SK-N-SH treated with all-trans-retinoic acid at 6 μM for 48 hours (cell line): ENCODE results near the gene PRSS8.

Source experiments
- ARNTL ChIP-seq: fragments of 450-650 bp; formaldehyde crosslinking; IDR thresholded peaks from 2 replicates; pipeline ENCODE4 v1.5.0; 2020; ENCODE audit warnings: low read depth, mild to moderate bottlenecking, moderate library complexity, borderline replicate concordance
- BACH2 ChIP-seq: fragments of 250-450 bp; sonication (Bioruptor Pico); IDR thresholded peaks from 2 replicates; pipeline ENCODE4 v1.9.0; 2021; ENCODE audit warnings: mild to moderate bottlenecking, borderline replicate concordance
- ESRRG ChIP-seq: fragments of 250-450 bp; sonication (Bioruptor Pico); IDR thresholded peaks from 2 replicates; pipeline ENCODE4 v1.6.1; 2021; ENCODE audit warnings: mild to moderate bottlenecking
- GLIS3 ChIP-seq: fragments of 250-450 bp; sonication (Bioruptor Pico); IDR thresholded peaks from 2 replicates; pipeline ENCODE4 v1.5.0; 2020; ENCODE audit warnings: mild to moderate bottlenecking, moderate library complexity
- PPARA ChIP-seq: fragments of 250-450 bp; sonication (Bioruptor Pico); IDR thresholded peaks from 2 replicates; pipeline ENCODE4 v1.5.0; 2020; ENCODE audit warnings: mild to moderate bottlenecking, borderline replicate concordance
- RARB ChIP-seq: fragments of 250-450 bp; sonication (Bioruptor Pico); IDR thresholded peaks from 2 replicates; pipeline ENCODE4 v1.8.0; 2021; ENCODE audit warnings: mild to moderate bottlenecking, moderate library complexity
- SNAI2 ChIP-seq: fragments of 250-450 bp; sonication (Bioruptor Pico); IDR thresholded peaks from 2 replicates; pipeline ENCODE4 v1.5.0; 2020; ENCODE audit warnings: mild to moderate bottlenecking, moderate library complexity
- ZC3H10 ChIP-seq: fragments of 250-450 bp; sonication (Bioruptor Pico); IDR thresholded peaks from 2 replicates; pipeline ENCODE4 v1.5.1; 2021; ENCODE audit warnings: mild to moderate bottlenecking, moderate library complexity
- ZFP3 ChIP-seq: fragments of 250-450 bp; sonication (Bioruptor Pico); IDR thresholded peaks from 2 replicates; pipeline ENCODE4 v1.5.0; 2020; ENCODE audit warnings: mild to moderate bottlenecking, moderate library complexity
- ZFP30 ChIP-seq: fragments of 450-650 bp; formaldehyde crosslinking; IDR thresholded peaks from 2 replicates; pipeline ENCODE4 v1.5.0; 2022; ENCODE audit warnings: mild to moderate bottlenecking, moderate library complexity
- ZNF565 ChIP-seq: fragments of 450-650 bp; formaldehyde crosslinking; conservative IDR thresholded peaks from 2 replicates; pipeline ENCODE4 v1.5.0; 2020; ENCODE audit warnings: low read depth, mild to moderate bottlenecking, moderate library complexity
- TF ChIP-seq, protein P1 (sequence below): fragments of 250-450 bp; sonication (Bioruptor Pico); IDR thresholded peaks from 2 replicates; pipeline ENCODE4 v1.8.0; 2020; ENCODE audit warnings: mild to moderate bottlenecking, moderate library complexity, borderline replicate concordance
- TF ChIP-seq, protein P2 (sequence below): fragments of 250-450 bp; sonication (Bioruptor Pico); IDR thresholded peaks from 2 replicates; pipeline ENCODE4 v1.5.0; 2020; ENCODE audit warnings: mild to moderate bottlenecking, moderate library complexity
- TF ChIP-seq, protein P3 (sequence below): fragments of 250-450 bp; sonication (Bioruptor Pico); IDR thresholded peaks from 2 replicates; pipeline ENCODE4 v1.8.0; 2021; ENCODE audit warnings: low read depth, mild to moderate bottlenecking, moderate library complexity, borderline replicate concordance

DNA sequence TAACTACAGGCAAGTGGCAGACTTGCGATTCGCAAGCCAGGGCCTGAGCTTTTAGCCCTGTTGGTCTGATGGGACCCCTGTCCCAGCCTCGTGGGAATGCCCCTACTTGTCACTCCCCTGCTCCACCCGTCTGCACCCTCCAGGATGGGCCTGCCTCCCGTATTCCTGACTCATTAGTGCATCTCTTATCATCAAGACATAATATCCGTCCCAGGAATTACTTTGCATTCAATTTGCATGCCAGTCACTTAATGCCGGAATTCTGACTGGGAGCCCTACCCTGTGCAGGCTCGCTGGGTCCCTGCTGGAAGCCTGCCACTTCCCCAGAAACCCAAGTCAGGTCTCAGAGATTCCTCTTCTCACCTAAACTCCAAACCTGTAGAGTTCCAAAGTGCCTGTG is 50.1 kb downstream of the PRSS8 start:
- TF ChIP-seq ZFP3 (no peak), ARNTL (CRISPR knock-in tag) (no peak), RARB (CRISPR knock-in tag) (no peak), SNAI2 (CRISPR knock-in tag) (no peak), ESRRG (CRISPR knock-in tag) (no peak), BACH2 (CRISPR knock-in tag) (no peak), ZNF565 (no peak), ZFP30 (CRISPR knock-in tag) (no peak), GLIS3 (CRISPR knock-in tag) (no peak), PPARA (no peak), ZC3H10 (no peak)
- TF ChIP-seq, protein P1, sequence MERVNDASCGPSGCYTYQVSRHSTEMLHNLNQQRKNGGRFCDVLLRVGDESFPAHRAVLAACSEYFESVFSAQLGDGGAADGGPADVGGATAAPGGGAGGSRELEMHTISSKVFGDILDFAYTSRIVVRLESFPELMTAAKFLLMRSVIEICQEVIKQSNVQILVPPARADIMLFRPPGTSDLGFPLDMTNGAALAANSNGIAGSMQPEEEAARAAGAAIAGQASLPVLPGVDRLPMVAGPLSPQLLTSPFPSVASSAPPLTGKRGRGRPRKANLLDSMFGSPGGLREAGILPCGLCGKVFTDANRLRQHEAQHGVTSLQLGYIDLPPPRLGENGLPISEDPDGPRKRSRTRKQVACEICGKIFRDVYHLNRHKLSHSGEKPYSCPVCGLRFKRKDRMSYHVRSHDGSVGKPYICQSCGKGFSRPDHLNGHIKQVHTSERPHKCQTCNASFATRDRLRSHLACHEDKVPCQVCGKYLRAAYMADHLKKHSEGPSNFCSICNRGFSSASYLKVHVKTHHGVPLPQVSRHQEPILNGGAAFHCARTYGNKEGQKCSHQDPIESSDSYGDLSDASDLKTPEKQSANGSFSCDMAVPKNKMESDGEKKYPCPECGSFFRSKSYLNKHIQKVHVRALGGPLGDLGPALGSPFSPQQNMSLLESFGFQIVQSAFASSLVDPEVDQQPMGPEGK, result no peak
- TF ChIP-seq, protein P2, sequence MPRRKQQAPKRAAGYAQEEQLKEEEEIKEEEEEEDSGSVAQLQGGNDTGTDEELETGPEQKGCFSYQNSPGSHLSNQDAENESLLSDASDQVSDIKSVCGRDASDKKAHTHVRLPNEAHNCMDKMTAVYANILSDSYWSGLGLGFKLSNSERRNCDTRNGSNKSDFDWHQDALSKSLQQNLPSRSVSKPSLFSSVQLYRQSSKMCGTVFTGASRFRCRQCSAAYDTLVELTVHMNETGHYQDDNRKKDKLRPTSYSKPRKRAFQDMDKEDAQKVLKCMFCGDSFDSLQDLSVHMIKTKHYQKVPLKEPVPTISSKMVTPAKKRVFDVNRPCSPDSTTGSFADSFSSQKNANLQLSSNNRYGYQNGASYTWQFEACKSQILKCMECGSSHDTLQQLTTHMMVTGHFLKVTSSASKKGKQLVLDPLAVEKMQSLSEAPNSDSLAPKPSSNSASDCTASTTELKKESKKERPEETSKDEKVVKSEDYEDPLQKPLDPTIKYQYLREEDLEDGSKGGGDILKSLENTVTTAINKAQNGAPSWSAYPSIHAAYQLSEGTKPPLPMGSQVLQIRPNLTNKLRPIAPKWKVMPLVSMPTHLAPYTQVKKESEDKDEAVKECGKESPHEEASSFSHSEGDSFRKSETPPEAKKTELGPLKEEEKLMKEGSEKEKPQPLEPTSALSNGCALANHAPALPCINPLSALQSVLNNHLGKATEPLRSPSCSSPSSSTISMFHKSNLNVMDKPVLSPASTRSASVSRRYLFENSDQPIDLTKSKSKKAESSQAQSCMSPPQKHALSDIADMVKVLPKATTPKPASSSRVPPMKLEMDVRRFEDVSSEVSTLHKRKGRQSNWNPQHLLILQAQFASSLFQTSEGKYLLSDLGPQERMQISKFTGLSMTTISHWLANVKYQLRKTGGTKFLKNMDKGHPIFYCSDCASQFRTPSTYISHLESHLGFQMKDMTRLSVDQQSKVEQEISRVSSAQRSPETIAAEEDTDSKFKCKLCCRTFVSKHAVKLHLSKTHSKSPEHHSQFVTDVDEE (CRISPR knock-in tag), result no peak
- TF ChIP-seq, protein P3, sequence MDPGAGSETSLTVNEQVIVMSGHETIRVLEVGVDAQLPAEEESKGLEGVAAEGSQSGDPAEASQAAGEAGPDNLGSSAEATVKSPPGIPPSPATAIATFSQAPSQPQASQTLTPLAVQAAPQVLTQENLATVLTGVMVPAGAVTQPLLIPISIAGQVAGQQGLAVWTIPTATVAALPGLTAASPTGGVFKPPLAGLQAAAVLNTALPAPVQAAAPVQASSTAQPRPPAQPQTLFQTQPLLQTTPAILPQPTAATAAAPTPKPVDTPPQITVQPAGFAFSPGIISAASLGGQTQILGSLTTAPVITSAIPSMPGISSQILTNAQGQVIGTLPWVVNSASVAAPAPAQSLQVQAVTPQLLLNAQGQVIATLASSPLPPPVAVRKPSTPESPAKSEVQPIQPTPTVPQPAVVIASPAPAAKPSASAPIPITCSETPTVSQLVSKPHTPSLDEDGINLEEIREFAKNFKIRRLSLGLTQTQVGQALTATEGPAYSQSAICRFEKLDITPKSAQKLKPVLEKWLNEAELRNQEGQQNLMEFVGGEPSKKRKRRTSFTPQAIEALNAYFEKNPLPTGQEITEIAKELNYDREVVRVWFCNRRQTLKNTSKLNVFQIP (CRISPR knock-in tag), result no peak
